Smooth muscle cell (in vitro differentiated cells): ENCODE measurements around the gene IGF2R. TPM values are rescaled to one million over a fixed set of nuclear protein-coding genes. Genes with fewer than 3 reads are reported as not detected.

Source experiments
- DNase-seq: peaks from one replicate; lab custom pipeline; 2025; ENCODE audit not compliant: unreplicated experiment; lab: John Stamatoyannopoulos, UW
- H2AFZ ChIP-seq: fragments of 200-600 bp; sonication (generic); 2 replicates; pipeline ENCODE4 v1.6.0; 2016; ENCODE audit warnings: antibody characterized with exemption, low read depth, mild to moderate bottlenecking
- H3F3A ChIP-seq: fragments of 200-600 bp; sonication (generic); 2 replicates; pipeline ENCODE4 v1.6.0; 2017; ENCODE audit warnings: antibody characterized with exemption, low read depth
- H3K27ac ChIP-seq: fragments of 200-600 bp; sonication (generic); 2 replicates; pipeline ENCODE4 v1.5.1; 2016; ENCODE audit warnings: low read depth, mild to moderate bottlenecking
- H3K27me3 ChIP-seq: fragments of 200-600 bp; sonication (generic); 2 replicates; pipeline ENCODE4 v1.6.1; 2016; ENCODE audit warnings: low read depth, mild to moderate bottlenecking
- H3K36me3 ChIP-seq: fragments of 200-600 bp; sonication (generic); 2 replicates; pipeline ENCODE4 v1.5.1; 2016; ENCODE audit warnings: low read depth
- H3K4me1 ChIP-seq: fragments of 200-600 bp; sonication (generic); 2 replicates; pipeline ENCODE4 v1.5.1; 2016; ENCODE audit warnings: low read depth
- H3K4me2 ChIP-seq: fragments of 200-600 bp; sonication (generic); 2 replicates; pipeline ENCODE4 v1.6.0; 2016; ENCODE audit warnings: mild to moderate bottlenecking
- H3K4me3 ChIP-seq: fragments of 200-600 bp; sonication (generic); 2 replicates; pipeline ENCODE4 v1.5.1; 2016; ENCODE audit warnings: mild to moderate bottlenecking
- H3K79me2 ChIP-seq: fragments of 200-600 bp; sonication (generic); 2 replicates; pipeline ENCODE4 v1.6.0; 2016; ENCODE audit warnings: low read depth, mild to moderate bottlenecking
- H3K9ac ChIP-seq: fragments of 200-600 bp; sonication (generic); 2 replicates; pipeline ENCODE4 v1.6.0; 2016; ENCODE audit warnings: low read depth
- H3K9me3 ChIP-seq: fragments of 200-600 bp; sonication (generic); replicated peaks from 2 replicates; pipeline ENCODE4 v1.5.1; 2016; ENCODE audit warnings: low read depth
- H4K20me1 ChIP-seq: fragments of 200-600 bp; sonication (generic); 2 replicates; pipeline ENCODE4 v1.6.0; 2016; ENCODE audit warnings: low read depth
- CTCF ChIP-seq: fragments of 200-600 bp; sonication (generic); IDR thresholded peaks from 2 replicates; pipeline ENCODE4 v1.5.1; 2017; ENCODE audit warnings: borderline replicate concordance, mild to moderate bottlenecking, antibody characterized with exemption; ENCODE audit not compliant: insufficient read depth, poor library complexity, severe bottlenecking
- WGBS: methylation state at CpG from one replicate; pipeline ENCODE4 v1.1.7; 2016; ENCODE audit warnings: low lambda C conversion rate; 5-methylcytosine and 5-hydroxymethylcytosine counted together
- polyA plus RNA-seq: library from polyadenylated mRNA; unstranded; fragments of >200 nt; fragmentation: Nextera tagmentation; extraction: Ambion mirVana; gene quantifications from 2 replicates; pipeline ENCODE4 v1.2.1, GENCODE V29; 2016
- total RNA-seq: library from RNA; depleted of rRNA; stranded (reverse); fragments of >200 nt; gene quantifications from 2 replicates; pipeline ENCODE4 v1.2.3, GENCODE V29; 2014

The IGF2R gene
- total and polyA plus RNA-seq, 2 experiments from 2014 or later, result 44.7 to 77.4 TPM

- Histone ChIP-seq H3K27ac (peak overlapping the region; percentile 49), H3K36me3 (peaks cover 9% of the 10 kb centered on the region), H3K27me3 (no peaks in the 10 kb centered on the region), H3K4me3 (no peak overlapping the region), H4K20me1 (peaks cover 51% of the 10 kb centered on the region), H3K9ac (no peak overlapping the region), H3F3A (peaks cover 4% of the 10 kb centered on the region), H3K9me3 (no peaks in the 10 kb centered on the region), H3K4me2 (no peak overlapping the region), H2AFZ (no peak overlapping the region), H3K79me2 (peaks cover 5% of the 10 kb centered on the region), H3K4me1 (no peaks in the 10 kb centered on the region)
- 82% methylated on average over 4 of the region's 4 CpGs for WGBS
- no peak for DNase-seq
- no peak for TF ChIP-seq CTCF
Observed at GRCh38 chr6:160013987-160014868, 45.3 kb downstream of the IGF2R start.

- Histone ChIP-seq H4K20me1 (peaks cover 45% of the 10 kb centered on the region), H3K79me2 (no peaks in the 10 kb centered on the region), H3K4me3 (no peak overlapping the region), H3K36me3 (peaks cover 9% of the 10 kb centered on the region), H3K9me3 (no peaks in the 10 kb centered on the region), H3K27ac (peak overlapping the region; percentile 49), H3F3A (no peaks in the 10 kb centered on the region), H3K27me3 (no peaks in the 10 kb centered on the region), H3K9ac (no peak overlapping the region), H3K4me2 (no peak overlapping the region), H2AFZ (no peak overlapping the region), H3K4me1 (no peaks in the 10 kb centered on the region)
- DNase-seq, result no peak
- 61% methylated on average over 2 of the region's 2 CpGs for WGBS
- TF ChIP-seq CTCF, result no peak
Observed at GRCh38 chr6:160014869-160015182, 45.9 kb downstream of the IGF2R start.

- Histone ChIP-seq H3F3A (no peaks in the 10 kb centered on the region), H3K4me3 (no peak overlapping the region), H3K4me1 (no peaks in the 10 kb centered on the region), H3K79me2 (no peaks in the 10 kb centered on the region), H3K9me3 (no peaks in the 10 kb centered on the region), H3K36me3 (peaks cover 9% of the 10 kb centered on the region), H3K27ac (no peak overlapping the region), H2AFZ (no peak overlapping the region), H3K27me3 (no peaks in the 10 kb centered on the region), H4K20me1 (peaks cover 33% of the 10 kb centered on the region), H3K9ac (no peak overlapping the region), H3K4me2 (no peak overlapping the region)
- DNase-seq, result no peak
- 87% methylated on average over 10 of the region's 10 CpGs for WGBS
- TF ChIP-seq CTCF, result no peak
Observed at GRCh38 chr6:160015778-160016684, 47.1 kb downstream of the IGF2R start.
